Measurements from ENCODE around the gene MYCBPAP.

The MYCBPAP gene

DNA sequence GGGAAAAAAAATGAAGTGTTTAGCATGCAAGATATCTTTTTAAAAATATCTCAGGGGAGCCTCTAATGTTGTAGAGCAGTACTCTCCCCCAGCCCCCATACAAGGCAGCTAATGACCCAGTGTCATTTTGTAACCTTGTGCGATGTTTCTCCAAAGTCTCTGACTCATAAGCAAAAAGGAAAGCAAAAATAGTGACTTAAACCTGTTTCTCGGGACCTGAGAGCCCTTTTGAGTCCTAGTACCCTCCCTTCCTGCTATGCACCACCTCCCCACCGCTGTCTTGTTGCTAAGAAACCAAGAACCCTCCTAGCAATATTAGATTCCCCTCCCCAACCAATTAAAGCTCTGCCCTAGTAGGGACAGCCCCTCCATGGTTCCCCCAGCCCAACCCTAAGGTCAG, 2.8 kb downstream of the MYCBPAP start:
- H3K4me3 ChIP-seq (ENCODE audit: low read length), result no peak overlapping the region
- DNase-seq (ENCODE audit: low read depth, low spot score), result no peak

GRCh38 chr17:50513495-50513894, 5.3 kb downstream of the MYCBPAP start:
- no peak for DNase-seq (ENCODE audit: low read depth, low spot score)

DNA sequence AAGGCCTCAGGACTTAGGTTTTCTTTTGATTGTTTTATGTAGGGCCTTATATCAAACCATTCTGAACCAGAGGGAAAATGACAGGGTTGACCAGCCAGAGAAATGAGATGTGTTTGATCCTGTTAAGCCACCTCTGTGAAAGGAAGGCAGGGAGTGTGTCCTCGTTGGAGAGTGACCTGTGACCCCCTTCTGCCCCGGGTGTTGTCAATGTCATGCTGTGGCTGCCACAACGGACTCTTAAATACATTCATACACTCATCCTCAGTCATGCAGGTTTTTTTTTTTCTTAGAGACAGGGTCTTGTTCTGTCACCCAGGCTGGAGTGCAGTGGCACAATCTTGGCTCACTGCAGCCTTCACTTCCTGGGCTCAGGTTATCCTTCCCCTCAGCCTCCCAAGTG, 6.1 kb downstream of the MYCBPAP start:
- no peak overlapping the region for H3K4me3 ChIP-seq (ENCODE audit: low read length)
- no peak for DNase-seq (ENCODE audit: low read depth, low spot score)

More at GRCh38 chr17:50513495-50513894, 5.3 kb downstream of the MYCBPAP start:
- H3K4me3 ChIP-seq (ENCODE audit: low read length), result no peak overlapping the region

GRCh38 chr17:50514936-50515702, 6.9 kb downstream of the MYCBPAP start:
- no peak overlapping the region for H3K4me3 ChIP-seq (ENCODE audit: low read length)
- DNase-seq (ENCODE audit: low read depth, low spot score), result no peak

DNA sequence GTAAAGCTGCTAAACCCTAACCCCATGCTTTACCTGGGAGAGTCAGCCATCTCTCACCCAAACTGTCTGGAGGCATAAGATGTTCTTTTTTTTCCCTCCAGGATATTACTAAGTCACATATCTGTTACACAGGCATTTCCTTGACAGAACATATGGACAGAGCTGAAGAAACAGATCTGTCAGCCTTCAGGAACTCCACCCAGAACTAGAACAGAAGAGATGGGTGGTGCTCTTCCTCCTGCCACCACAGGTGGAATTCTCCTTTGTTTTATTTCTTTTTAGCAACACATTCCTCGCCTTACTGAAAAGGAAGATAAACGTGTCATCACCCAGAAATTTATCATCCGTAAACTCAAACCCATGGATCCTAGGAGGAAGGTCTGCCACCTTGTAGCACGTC, 8.8 kb downstream of the MYCBPAP start:
- DNase-seq (ENCODE audit: low read depth, low spot score), result no peak
- H3K4me3 ChIP-seq (ENCODE audit: low read length), result no peak overlapping the region

DNA sequence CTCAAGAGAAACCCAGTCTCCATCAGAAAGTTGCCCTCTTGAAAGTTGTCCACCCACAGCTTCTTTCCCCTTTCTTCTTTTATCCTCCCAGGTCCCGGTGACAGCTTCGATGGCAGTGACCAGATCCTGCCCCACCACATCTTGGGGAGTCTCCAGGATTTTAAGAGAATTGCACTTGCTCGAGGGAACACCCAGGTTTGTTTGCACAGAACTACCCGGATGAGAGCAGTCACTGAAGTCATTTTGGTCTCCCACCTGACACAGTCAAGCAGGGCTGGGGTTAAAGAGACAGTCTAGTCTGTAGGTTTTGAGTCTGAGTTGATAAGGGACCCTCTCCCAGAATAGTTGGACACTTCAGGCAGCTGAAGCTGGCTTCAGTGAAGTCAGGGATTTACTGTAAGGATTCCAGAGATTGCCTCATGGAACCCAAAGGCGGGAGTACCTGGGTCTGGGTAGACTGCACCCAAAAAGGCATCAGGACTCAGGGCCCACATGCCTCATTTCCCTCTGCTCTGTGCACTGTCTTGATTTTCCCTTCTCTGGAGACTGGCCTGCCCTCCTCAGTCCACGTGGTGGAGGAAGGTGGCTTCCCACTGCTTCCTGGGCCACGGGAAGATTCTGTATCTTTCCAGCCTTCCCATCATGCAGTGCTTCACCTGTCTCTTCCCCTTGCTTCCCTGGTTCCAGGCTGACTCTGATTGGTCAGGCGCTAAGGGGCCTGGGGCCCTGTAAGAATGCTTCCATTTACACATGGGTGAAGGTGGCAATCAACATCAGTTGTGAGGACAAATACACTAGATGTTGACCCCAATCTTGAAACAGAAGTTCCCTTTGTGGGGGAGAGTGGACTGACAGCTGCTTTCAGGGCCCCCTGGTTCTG, 9.5 kb downstream of the MYCBPAP start:
- no peak for DNase-seq (ENCODE audit: low read depth, low spot score)
- no peak overlapping the region for H3K4me3 ChIP-seq (ENCODE audit: low read length)

GRCh38 chr17:50518384-50519023, 10.3 kb downstream of the MYCBPAP start:
- no peak for DNase-seq (ENCODE audit: low read depth, low spot score)
- no peak overlapping the region for H3K4me3 ChIP-seq (ENCODE audit: low read length)

GRCh38 chr17:50519141-50519834, 11.0 kb downstream of the MYCBPAP start:
- no peak for DNase-seq (ENCODE audit: low read depth, low spot score)
- no peak overlapping the region for H3K4me3 ChIP-seq (ENCODE audit: low read length)

DNA sequence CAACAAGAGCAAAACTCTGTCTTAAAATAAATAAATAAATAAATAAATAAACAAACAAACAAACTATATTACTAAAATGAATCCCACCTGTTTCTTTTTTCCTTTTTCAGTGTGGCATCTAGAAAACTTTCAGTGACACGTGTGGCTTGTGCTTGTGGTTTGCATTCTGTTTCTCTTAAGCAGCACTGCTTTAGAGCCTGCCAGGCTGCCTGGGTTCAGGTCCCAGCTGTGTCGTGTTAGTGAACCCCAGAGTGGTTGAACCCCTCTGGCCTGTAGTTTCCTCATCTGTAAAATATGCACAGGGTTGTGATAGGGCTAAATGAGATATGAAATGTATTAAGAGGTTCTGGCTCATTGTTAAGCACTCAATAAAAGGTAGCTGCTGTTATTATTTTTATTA, 12.2 kb downstream of the MYCBPAP start:
- H3K4me3 ChIP-seq (ENCODE audit: low read length), result no peak overlapping the region
- DNase-seq (ENCODE audit: low read depth, low spot score), result no peak

DNA sequence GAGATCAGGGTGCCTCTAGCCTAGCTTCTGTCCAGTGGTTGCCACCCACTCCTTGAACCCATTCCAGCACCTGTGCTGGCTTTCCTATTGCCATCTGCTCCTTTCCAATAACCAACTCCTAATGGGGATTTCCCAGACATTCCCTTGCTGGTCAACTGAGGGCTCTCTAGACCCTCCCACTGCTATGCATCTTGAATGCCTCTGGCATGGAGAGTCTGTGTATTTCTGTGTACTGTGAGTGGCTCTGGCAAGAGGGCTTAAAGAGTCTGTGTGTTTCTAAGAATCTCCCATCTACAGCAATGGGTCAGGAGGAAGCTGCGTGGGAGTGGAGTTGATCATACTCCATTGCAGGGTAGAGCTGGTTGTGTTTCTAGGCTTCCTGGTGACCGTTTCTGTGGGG, 13.3 kb downstream of the MYCBPAP start:
- H3K4me3 ChIP-seq (ENCODE audit: low read length), result no peak overlapping the region
- no peak for DNase-seq (ENCODE audit: low read depth, low spot score)

- no peak overlapping the region for H3K4me3 ChIP-seq (ENCODE audit: low read length)
- DNase-seq (ENCODE audit: low read depth, low spot score), result no peak
These were observed 14.5 kb downstream of the MYCBPAP start for GRCh38 chr17:50522766-50523165.

DNA sequence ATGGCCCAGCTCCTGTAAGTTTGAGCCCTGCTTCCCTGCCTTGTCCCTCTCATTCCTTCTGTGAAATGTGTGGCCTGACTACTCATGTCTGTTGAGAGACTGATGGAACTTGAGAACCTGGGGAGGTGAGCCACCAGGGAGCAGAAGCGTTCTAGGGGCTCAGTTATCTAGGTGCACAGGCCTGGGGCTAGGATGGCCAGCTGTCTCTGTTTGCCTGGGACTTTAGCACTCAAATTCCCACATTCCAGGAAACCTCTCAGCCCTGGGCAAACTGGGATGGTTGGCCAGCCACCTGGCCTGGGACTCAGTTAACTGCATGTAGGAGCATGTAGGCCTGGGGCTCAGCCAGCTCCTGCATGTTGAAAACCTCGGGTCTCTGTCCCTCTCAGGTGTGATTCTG, 15.0 kb downstream of the MYCBPAP start:
- no peak overlapping the region for H3K4me3 ChIP-seq (ENCODE audit: low read length)
- no peak for DNase-seq (ENCODE audit: low read depth, low spot score)

GRCh38 chr17:50524838-50525237, 16.6 kb downstream of the MYCBPAP start:
- no peak overlapping the region for H3K4me3 ChIP-seq (ENCODE audit: low read length)
- DNase-seq (ENCODE audit: low read depth, low spot score), result no peak

- H3K4me3 ChIP-seq (ENCODE audit: low read length), result no peak overlapping the region
- DNase-seq (ENCODE audit: low read depth, low spot score), result no peak
These were observed 19.0 kb downstream of the MYCBPAP start for GRCh38 chr17:50527155-50527762.

DNA sequence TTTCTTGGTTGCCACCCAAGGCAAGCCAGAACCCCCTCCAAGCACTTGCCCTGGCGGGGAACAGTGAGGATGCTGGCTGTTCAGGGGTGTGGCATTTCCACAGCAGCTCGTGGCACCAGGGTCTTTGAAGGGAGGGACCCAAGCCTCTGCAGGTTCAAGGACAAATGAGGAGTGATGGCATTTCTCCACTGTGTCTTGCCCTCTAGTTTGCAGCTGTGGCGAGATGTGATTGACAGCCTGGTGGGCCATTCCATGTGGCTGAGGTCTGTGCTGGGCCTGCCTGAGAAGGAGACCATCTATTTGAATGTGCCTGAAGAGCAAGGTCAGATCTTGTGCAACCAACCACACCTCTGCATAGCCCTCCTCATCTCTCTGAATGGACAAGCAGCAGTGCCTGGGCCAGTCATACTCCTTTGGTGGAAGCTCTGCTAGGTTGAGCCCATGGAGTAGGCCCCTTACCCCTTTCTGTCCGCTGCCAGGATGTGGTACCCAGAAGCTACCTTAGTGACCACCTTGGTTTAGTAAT, 19.8 kb downstream of the MYCBPAP start:
- no peak for DNase-seq (ENCODE audit: low read depth, low spot score)

DNA sequence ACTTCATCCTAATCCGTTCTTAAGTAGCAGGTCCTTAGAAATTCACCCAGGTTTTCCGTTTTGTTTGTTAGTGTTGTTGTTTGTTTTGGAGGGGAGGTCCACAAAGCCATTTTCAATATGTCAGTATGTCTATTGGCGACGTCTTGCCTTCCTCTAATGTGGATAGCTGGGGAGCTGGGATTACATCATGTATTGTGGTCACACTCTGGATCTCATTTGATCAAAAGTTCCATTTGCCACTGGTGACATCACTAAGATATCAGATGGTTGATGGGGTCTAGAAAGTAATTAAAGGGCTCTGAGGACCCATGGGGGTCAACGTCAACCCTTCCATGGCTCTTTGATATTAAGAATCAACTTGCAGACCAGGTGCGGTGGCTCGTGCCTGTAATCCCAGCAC, 21.6 kb downstream of the MYCBPAP start:
- no peak overlapping the region for H3K4me3 ChIP-seq (ENCODE audit: low read length)
- no peak for DNase-seq (ENCODE audit: low read depth, low spot score)

More for the DNA sequence above, 19.8 kb downstream of the MYCBPAP start:
- no peak overlapping the region for H3K4me3 ChIP-seq (ENCODE audit: low read length)

DNA sequence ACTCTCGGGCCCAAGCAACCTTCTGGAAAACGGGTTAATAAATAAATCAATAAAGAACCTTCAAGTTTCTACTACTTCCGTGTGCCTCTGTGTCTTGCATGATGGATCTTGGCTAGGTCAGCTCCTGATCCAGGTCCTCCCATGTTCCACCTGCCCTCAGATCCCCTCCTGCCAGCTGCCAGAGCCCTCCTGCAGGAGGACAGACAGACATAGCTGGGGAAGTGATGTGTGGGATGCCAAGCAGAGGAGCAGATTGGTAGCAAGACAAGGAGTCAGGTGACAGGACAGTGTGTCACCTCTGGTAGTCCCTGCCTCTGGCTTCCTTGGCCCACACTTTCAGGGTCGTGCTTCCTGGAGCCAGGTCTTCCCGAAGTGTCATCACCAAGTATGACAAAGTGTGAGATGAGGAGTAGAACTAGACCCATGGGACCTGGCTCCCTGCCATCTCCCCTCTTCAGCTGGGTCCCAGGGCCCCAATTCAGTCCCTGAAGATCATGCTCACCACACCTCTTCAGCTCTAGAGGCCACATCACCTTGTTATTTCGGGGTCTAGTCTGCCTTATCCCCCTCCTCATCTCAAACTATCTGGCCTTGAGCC, 23.3 kb downstream of the MYCBPAP start:
- DNase-seq (ENCODE audit: low read depth, low spot score), result no peak

DNA sequence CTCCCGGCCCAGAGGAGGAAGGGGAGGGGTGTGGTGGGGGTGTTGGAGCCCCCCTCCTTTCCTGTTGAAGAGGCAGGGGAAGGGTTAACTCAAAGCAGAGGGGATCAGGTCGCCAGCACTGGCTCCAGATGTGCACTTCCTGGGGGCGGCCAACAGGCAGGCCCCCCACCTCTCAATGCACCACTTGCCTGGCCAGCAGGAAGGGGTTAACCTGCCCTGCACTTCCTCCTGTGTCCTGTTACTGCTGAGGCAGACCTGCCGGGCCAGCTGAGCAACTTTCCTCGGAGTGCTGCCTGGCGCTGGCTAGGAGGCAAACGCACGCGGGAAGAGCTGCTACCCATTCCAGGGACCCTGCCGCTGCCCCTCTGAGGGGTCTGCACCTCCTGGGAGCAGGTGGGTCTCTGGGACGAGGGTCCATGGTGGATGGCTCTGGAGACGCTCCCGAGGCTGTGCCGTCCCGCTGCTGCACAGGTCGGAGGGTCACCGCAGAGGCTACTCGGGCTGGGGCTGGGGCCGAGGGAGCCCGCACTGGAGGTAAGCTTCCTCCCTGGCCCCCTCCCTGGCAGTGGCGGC, 24.3 kb downstream of the MYCBPAP start, which contains the start of gene EPN3:
EPN3 (plus strand) TSS at position 284 of the 573 bp plus-strand sequence. CDS start 3,822 bp downstream, outside the sequence.
- H3K4me3 ChIP-seq (ENCODE audit: low read length), result no peak within 1 kb of the TSS
- no peak for DNase-seq (ENCODE audit: low read depth, low spot score)

More for the DNA sequence above, 23.3 kb downstream of the MYCBPAP start:
- no peak overlapping the region for H3K4me3 ChIP-seq (ENCODE audit: low read length)
